GM12878 (cell line): Measurements from ENCODE around the gene VPS16. TPM values are rescaled to one million over a fixed set of nuclear protein-coding genes. Genes with fewer than 3 reads are reported as not detected.

ENCODE experiments used
- ATAC-seq: fragments of 200-7000 bp; cut with Tn5 transposase; 3 replicates; pipeline ENCODE4 v1.9.1; 2020; ENCODE audit warnings: mild to moderate bottlenecking, moderate library complexity
- BruUV-seq: library from RNA; stranded (reverse); fragments of 400-500 nt; replicated peaks from 2 replicates; lab custom pipeline; 2021; lab: Mats Ljungman, UMichigan
- CTCF ChIA-PET: fragments of 300-600 bp; sonication (Branson Sonifier 250); formaldehyde crosslinking; extraction: SDS; loops from one replicate; lab custom pipeline; 2021; ENCODE audit warnings: inconsistent platforms; lab: Yijun Ruan, JAX
- POLR2A ChIA-PET: fragments of 350-600 bp; formaldehyde crosslinking; extraction: SDS; loops from one replicate; lab custom pipeline; 2021; ENCODE audit warnings: inconsistent platforms; lab: Charles Lee
- RAD21 ChIA-PET: fragments of 300-600 bp; sonication (Branson Sonifier 250); formaldehyde crosslinking; loops from one replicate; lab custom pipeline; 2023; ENCODE audit warnings: antibody characterized with exemption; ENCODE audit not compliant: unreplicated experiment; lab: Charles Lee
- SMC1A ChIA-PET: fragments of 300-600 bp; sonication (Branson Sonifier 250); formaldehyde crosslinking; loops from one replicate; lab custom pipeline; 2023; ENCODE audit not compliant: unreplicated experiment, uncharacterized antibody; lab: Charles Lee
- DNase-seq: peaks from one replicate; pipeline ENCODE4 v3.0.0-alpha.2; 2011; ENCODE audit warnings: low read depth, low spot score
- FAIRE-seq: peaks from 3 replicates; lab custom pipeline; 2011; peaks lifted over from hg19 to GRCh38; lab: Jason Lieb, UNC
- H2AFZ ChIP-seq: 2 replicates; pipeline ENCODE4 v1.6.0; 2011; ENCODE audit warnings: low read depth, low read length, control low read depth; ENCODE audit not compliant: control insufficient read depth
- H3K27ac ChIP-seq: 2 replicates; pipeline ENCODE4 v1.5.1; 2011; ENCODE audit warnings: control low read depth; ENCODE audit not compliant: control insufficient read depth, insufficient read depth
- H3K27me3 ChIP-seq, 2 experiments: replicated peaks in 1 of 2; 2 replicates each; pipeline versions ENCODE4 v1.6.0 to v1.6.1; 2011; ENCODE audit warnings: low read length in 1 of 2; ENCODE audit not compliant: control insufficient read depth in 2 of 2, insufficient read depth in 2 of 2
- H3K36me3 ChIP-seq, 2 experiments: 2 replicates each; pipeline ENCODE4 v1.5.1; 2011; ENCODE audit warnings: low read length in 1 of 2; ENCODE audit not compliant: control insufficient read depth in 2 of 2, insufficient read depth in 2 of 2
- H3K4me1 ChIP-seq: 2 replicates; pipeline ENCODE4 v1.6.1; 2011; ENCODE audit warnings: mild to moderate bottlenecking, low read length, moderate library complexity, mixed read lengths; ENCODE audit not compliant: control insufficient read depth, insufficient read depth
- H3K4me2 ChIP-seq: 2 replicates; pipeline ENCODE4 v1.6.0; 2011; ENCODE audit warnings: control low read depth; ENCODE audit not compliant: control insufficient read depth, insufficient read depth
- H3K4me3 ChIP-seq: fragments of 200-600 bp; sonication (generic); 2 replicates; pipeline ENCODE4 v1.5.1; 2016
- H3K79me2 ChIP-seq: 2 replicates; pipeline ENCODE4 v1.6.0; 2011; ENCODE audit warnings: low read length; ENCODE audit not compliant: control insufficient read depth, insufficient read depth
- H3K9ac ChIP-seq: 2 replicates; pipeline ENCODE4 v1.8.0; 2011; ENCODE audit warnings: low read length, control low read depth, mixed read lengths; ENCODE audit not compliant: control insufficient read depth, insufficient read depth
- H3K9me3 ChIP-seq: replicated peaks from 3 replicates; pipeline ENCODE4 v1.5.1; 2011; ENCODE audit warnings: mild to moderate bottlenecking, low read length; ENCODE audit not compliant: control insufficient read depth, insufficient read depth
- H4K20me1 ChIP-seq: 2 replicates; pipeline ENCODE4 v1.6.0; 2011; ENCODE audit not compliant: control insufficient read depth, insufficient read depth
- ATF7 ChIP-seq: fragments of 450-650 bp; IDR thresholded peaks from 2 replicates; pipeline ENCODE4 v1.6.1; 2016; ENCODE audit warnings: low read depth, mild to moderate bottlenecking
- BACH1 ChIP-seq: fragments of 450-650 bp; IDR thresholded peaks from 2 replicates; pipeline ENCODE4 v1.6.1; 2017; ENCODE audit warnings: mild to moderate bottlenecking, borderline replicate concordance
- BRCA1 ChIP-seq: IDR thresholded peaks from 2 replicates; pipeline ENCODE4 v1.6.1; 2011; ENCODE audit warnings: low read depth, low read length, improper control_type of control experiment
- EGR1 ChIP-seq, 2 experiments: IDR thresholded peaks; 1 replicate in 1 of 2; 2 replicates in 1 of 2; pipeline ENCODE4 v1.6.1; 2011 to 2012; ENCODE audit warnings: low read depth in 2 of 2, low read length in 2 of 2, borderline replicate concordance in 1 of 2, mild to moderate bottlenecking in 1 of 2, moderate library complexity in 1 of 2
- ESRRA ChIP-seq: IDR thresholded peaks from 2 replicates; pipeline ENCODE4 v1.6.1; 2012; ENCODE audit warnings: mild to moderate bottlenecking, low read length, improper control_type of control experiment
- GATAD2B ChIP-seq: fragments of 450-650 bp; conservative IDR thresholded peaks from 2 replicates; pipeline ENCODE4 v1.6.1; 2017; ENCODE audit warnings: low read depth, mild to moderate bottlenecking, moderate library complexity
- HDAC6 ChIP-seq: fragments of 200-600 bp; sonication (generic); IDR thresholded peaks from one replicate; pipeline ENCODE4 v1.8.0; 2017; ENCODE audit warnings: antibody characterized with exemption; ENCODE audit not compliant: unreplicated experiment
- KAT2A ChIP-seq: conservative IDR thresholded peaks from 2 replicates; pipeline ENCODE4 v1.6.1; 2011; ENCODE audit warnings: low read depth, low read length; ENCODE audit not compliant: control insufficient read depth
- KDM1A ChIP-seq: fragments of 200-600 bp; sonication (generic); IDR thresholded peaks from 2 replicates; pipeline ENCODE4 v1.6.1; 2016; ENCODE audit warnings: borderline replicate concordance
- NBN ChIP-seq: fragments of 450-650 bp; IDR thresholded peaks from 2 replicates; pipeline ENCODE4 v1.6.1; 2016
- NFYA ChIP-seq: IDR thresholded peaks from 2 replicates; pipeline ENCODE4 v1.6.1; 2011; ENCODE audit warnings: low read depth, mild to moderate bottlenecking, low read length, improper control_type of control experiment, borderline replicate concordance
- RAD51 ChIP-seq: fragments of 450-650 bp; IDR thresholded peaks from 2 replicates; pipeline ENCODE4 v1.6.1; 2016; ENCODE audit warnings: moderate library complexity, mild to moderate bottlenecking, inconsistent platforms
- RB1 ChIP-seq: fragments of 450-650 bp; formaldehyde crosslinking; IDR thresholded peaks from 2 replicates; pipeline ENCODE4 v1.6.1; 2017; ENCODE audit warnings: mild to moderate bottlenecking, borderline replicate concordance
- RFX5 ChIP-seq: IDR thresholded peaks from 2 replicates; pipeline ENCODE4 v1.6.1; 2011; ENCODE audit warnings: low read depth, low read length, improper control_type of control experiment
- SMAD5 ChIP-seq: IDR thresholded peaks from 2 replicates; pipeline ENCODE4 v1.6.1; 2016; ENCODE audit warnings: antibody characterized with exemption, low read depth
- WGBS: methylation state at CpG from one replicate; pipeline ENCODE4 v1.1.6; 2016; ENCODE audit warnings: low lambda C conversion rate; ENCODE audit not compliant: insufficient replicate concordance, insufficient coverage; ENCODE audit errors: missing lambda C conversion rate; 5-methylcytosine and 5-hydroxymethylcytosine counted together
- in situ Hi-C: fragments of 300-500 bp; cut with MboI; formaldehyde crosslinking; loops from 9 replicates; pipeline ENCODE4 v1.14.3; 2018; ENCODE audit warnings: mixed read lengths
- intact Hi-C: fragments of 100-400 bp; cut with micrococcal nuclease; formaldehyde crosslinking; loops from one replicate; pipeline ENCODE4 v1.14.2; 2022; ENCODE audit not compliant: unreplicated experiment
- polyA plus RNA-seq, 11 experiments: library from polyadenylated mRNA; depleted of rRNA in 4 of 11; unstranded in 6 of 11; stranded (reverse) in 5 of 11; fragments of >200 nt; fragmentation: Nextera tagmentation in 4 of 11; fragmentation: Illumina TruSeq in 1 of 11; extraction: Ambion mirVana in 4 of 11; extraction: Trizol in 1 of 11; gene quantifications; 1 replicate in 1 of 11; 2 replicates in 10 of 11; pipeline versions ENCODE4 v1.2.1 to v1.2.3, GENCODE V29; 2011 to 2016; ENCODE audit warnings: inconsistent platforms in 2 of 11, missing spikeins in 2 of 11, low read depth in 1 of 11
- total RNA-seq, 4 experiments: library from RNA; depleted of rRNA in 3 of 4; stranded (reverse); fragments of >200 nt in 3 of 4; fragmentation: Illumina TruSeq in 1 of 4; extraction: Trizol in 1 of 4; gene quantifications; 2 replicates each; pipeline versions ENCODE4 v1.2.1 to v1.2.3, GENCODE V29; 2013 to 2021
- TF ChIP-seq, protein P1 (sequence below): fragments of 450-650 bp; IDR thresholded peaks from 2 replicates; pipeline ENCODE4 v1.6.1; 2017; ENCODE audit warnings: mild to moderate bottlenecking
- TF ChIP-seq, protein P2 (sequence below): fragments of 150-350 bp; IDR thresholded peaks from 2 replicates; pipeline ENCODE4 v1.6.1; 2014; ENCODE audit warnings: mild to moderate bottlenecking, low read depth, low read length
- TF ChIP-seq, protein P3 (sequence below): IDR thresholded peaks from 2 replicates; pipeline ENCODE4 v1.6.1; 2011; ENCODE audit warnings: borderline replicate concordance, low read depth, mild to moderate bottlenecking, moderate library complexity, mixed read lengths, low read length; ENCODE audit not compliant: insufficient read depth; ENCODE audit errors: extremely low read length
- TF ChIP-seq, protein P4 (sequence below): fragments of 450-650 bp; IDR thresholded peaks from 2 replicates; pipeline ENCODE4 v1.6.1; 2016; ENCODE audit warnings: mild to moderate bottlenecking

Gene VPS16
- total and polyA plus RNA-seq, 10 of the 15 experiments (the other 5 are each of a cell fraction or from before 2014, with no cell fraction given): 8.4 to 37.5 (median 26.4) TPM

DNA sequence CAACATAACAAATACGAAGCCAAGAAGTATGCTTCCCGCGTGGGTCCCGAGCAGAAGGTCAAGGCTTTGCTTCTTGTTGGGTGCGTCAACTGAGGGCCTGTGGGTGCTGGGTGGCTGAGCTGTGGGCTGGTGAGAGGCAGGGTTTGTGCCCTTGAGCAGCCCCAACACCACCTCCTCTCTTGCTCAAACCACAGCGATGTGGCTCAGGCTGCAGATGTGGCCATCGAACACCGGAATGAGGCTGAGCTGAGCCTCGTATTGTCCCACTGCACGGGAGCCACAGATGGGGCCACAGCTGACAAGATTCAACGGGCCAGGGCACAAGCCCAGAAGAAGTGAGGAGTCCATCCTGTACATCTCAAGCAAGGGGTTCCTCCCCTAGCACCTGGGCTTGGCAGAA is 25.7 kb downstream of the VPS16 start (continued):
- TF ChIP-seq HDAC6 (no peak), KAT2A (no peak), BACH1 (no peak), GATAD2B (no peak), NBN (no peak), NFYA (no peak)

DNA sequence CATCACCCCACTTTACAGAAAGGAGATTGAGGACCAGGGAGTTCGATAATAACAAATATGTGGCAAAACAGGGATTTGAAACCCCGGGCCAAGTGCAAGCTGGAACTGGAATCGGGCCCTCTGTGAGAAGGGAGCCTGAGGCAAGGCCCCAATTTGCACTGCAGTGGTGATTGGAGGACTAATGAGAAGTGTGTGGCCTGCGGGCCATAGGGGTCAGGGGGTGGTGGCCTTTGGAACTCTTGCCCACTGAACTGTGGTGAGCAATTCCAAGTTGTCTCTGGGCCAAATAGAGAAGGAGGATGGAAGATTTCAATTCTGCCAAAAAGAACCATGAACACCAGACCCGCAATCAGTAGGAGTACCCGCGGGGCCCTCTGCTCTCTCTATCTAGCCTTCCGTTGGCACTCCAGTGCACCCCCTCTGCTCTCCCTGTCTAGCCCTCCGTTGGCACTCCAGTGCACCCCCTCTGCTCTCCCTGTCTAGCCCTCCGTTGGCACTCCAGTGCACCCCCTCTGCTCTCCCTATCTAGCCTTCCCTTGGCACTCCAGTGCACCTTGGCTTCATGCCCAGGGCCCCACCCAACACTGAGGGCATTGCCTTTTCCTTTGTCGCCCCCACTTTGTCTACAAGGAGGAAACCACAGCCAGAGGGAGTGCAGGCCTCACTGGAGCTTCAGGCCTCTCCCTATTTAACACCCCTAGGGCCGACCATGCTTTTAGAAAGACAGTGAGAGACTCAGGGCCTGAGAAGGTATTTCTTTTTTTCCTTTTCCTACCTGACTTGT is 26.7 kb downstream of the VPS16 start:
- BruUV-seq: no TSS peak
- CTCF ChIA-PET: interaction anchor here (0.5 kb wide), 1 partner anchor 184 kb away, joined by 3 read pairs; no protein-coding TSS in a partner anchor
- H3K9me3 ChIP-seq: no peaks in the 10 kb centered on the region
- SMC1A ChIA-PET: no interaction called here
- peaks cover 5 to 6% of the 10 kb centered on the region in 2 experiments; a peak in 3 of 4 replicates for H3K36me3 ChIP-seq
- H3K27ac ChIP-seq: no peak overlapping the region
- intact Hi-C loops (no loop called here), in situ Hi-C loops (no loop called here)
- H4K20me1 ChIP-seq: no peaks in the 10 kb centered on the region
- H2AFZ ChIP-seq: no peak overlapping the region
- peaks cover 6% of the 10 kb centered on the region for H3K4me1 ChIP-seq
- no peak overlapping the region for H3K4me3 ChIP-seq
- 84% methylated on average over 12 of the region's 12 CpGs for WGBS
- no peak overlapping the region for H3K9ac ChIP-seq
- RAD21 ChIA-PET: no interaction called here
- ATAC-seq: no peak
- DNase-seq: no peak
- no peaks in the 10 kb centered on the region for H3K27me3 ChIP-seq
- no peak overlapping the region for H3K4me2 ChIP-seq
- POLR2A ChIA-PET: no interaction called here
- no peak for FAIRE-seq
- no peaks in the 10 kb centered on the region for H3K79me2 ChIP-seq
- no peak for TF ChIP-seq RAD51
- no peak for TF ChIP-seq KDM1A
- TF ChIP-seq, protein P1, sequence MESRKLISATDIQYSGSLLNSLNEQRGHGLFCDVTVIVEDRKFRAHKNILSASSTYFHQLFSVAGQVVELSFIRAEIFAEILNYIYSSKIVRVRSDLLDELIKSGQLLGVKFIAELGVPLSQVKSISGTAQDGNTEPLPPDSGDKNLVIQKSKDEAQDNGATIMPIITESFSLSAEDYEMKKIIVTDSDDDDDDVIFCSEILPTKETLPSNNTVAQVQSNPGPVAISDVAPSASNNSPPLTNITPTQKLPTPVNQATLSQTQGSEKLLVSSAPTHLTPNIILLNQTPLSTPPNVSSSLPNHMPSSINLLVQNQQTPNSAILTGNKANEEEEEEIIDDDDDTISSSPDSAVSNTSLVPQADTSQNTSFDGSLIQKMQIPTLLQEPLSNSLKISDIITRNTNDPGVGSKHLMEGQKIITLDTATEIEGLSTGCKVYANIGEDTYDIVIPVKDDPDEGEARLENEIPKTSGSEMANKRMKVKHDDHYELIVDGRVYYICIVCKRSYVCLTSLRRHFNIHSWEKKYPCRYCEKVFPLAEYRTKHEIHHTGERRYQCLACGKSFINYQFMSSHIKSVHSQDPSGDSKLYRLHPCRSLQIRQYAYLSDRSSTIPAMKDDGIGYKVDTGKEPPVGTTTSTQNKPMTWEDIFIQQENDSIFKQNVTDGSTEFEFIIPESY: no peak
- TF ChIP-seq RFX5: no peak
- TF ChIP-seq EGR1 (IDR thresholded peaks at IDR 0.05; ENCODE audit: borderline replicate concordance in 1 of 2, low read depth in 2 of 2, low read length in 2 of 2): no peak
- no peak for TF ChIP-seq BRCA1
- TF ChIP-seq, protein P2, sequence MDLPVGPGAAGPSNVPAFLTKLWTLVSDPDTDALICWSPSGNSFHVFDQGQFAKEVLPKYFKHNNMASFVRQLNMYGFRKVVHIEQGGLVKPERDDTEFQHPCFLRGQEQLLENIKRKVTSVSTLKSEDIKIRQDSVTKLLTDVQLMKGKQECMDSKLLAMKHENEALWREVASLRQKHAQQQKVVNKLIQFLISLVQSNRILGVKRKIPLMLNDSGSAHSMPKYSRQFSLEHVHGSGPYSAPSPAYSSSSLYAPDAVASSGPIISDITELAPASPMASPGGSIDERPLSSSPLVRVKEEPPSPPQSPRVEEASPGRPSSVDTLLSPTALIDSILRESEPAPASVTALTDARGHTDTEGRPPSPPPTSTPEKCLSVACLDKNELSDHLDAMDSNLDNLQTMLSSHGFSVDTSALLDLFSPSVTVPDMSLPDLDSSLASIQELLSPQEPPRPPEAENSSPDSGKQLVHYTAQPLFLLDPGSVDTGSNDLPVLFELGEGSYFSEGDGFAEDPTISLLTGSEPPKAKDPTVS: no peak
- TF ChIP-seq, protein P3, sequence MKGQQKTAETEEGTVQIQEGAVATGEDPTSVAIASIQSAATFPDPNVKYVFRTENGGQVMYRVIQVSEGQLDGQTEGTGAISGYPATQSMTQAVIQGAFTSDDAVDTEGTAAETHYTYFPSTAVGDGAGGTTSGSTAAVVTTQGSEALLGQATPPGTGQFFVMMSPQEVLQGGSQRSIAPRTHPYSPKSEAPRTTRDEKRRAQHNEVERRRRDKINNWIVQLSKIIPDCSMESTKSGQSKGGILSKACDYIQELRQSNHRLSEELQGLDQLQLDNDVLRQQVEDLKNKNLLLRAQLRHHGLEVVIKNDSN: no peak
- no peak for TF ChIP-seq RB1
- TF ChIP-seq, protein P4, sequence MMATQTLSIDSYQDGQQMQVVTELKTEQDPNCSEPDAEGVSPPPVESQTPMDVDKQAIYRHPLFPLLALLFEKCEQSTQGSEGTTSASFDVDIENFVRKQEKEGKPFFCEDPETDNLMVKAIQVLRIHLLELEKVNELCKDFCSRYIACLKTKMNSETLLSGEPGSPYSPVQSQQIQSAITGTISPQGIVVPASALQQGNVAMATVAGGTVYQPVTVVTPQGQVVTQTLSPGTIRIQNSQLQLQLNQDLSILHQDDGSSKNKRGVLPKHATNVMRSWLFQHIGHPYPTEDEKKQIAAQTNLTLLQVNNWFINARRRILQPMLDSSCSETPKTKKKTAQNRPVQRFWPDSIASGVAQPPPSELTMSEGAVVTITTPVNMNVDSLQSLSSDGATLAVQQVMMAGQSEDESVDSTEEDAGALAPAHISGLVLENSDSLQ: no peak
- no peak for TF ChIP-seq ESRRA
- no peak for TF ChIP-seq SMAD5
- TF ChIP-seq ATF7: no peak
